Vagina (tissue), 2 donors: Measurements from ENCODE around the gene RALGAPA1. TPM values are rescaled to one million over a fixed set of nuclear protein-coding genes. Genes with fewer than 3 reads are reported as not detected.

Experiments used
- DNase-seq, 2 donors: peaks; one replicate each; pipeline ENCODE4 v3.0.0-alpha.2; 2017; ENCODE audit errors: extremely low spot score in 2 of 2
- H3K27ac ChIP-seq: fragments of 200-600 bp; sonication (generic); one replicate; pipeline ENCODE4 v1.5.1; 2019
- H3K27me3 ChIP-seq: fragments of 200-600 bp; sonication (generic); one replicate; pipeline ENCODE4 v1.5.1; 2019
- H3K36me3 ChIP-seq, 2 donors: fragments of 200-600 bp; sonication (generic); one replicate each; pipeline ENCODE4 v1.5.1; 2017 to 2019
- H3K4me1 ChIP-seq: fragments of 200-600 bp; sonication (generic); one replicate; pipeline ENCODE4 v1.5.1; 2019
- H3K4me3 ChIP-seq, 2 donors: fragments of 200-600 bp; sonication (generic); 1 replicate in 1 of 2; 2 replicates in 1 of 2; pipeline ENCODE4 v1.5.1; 2016 to 2019
- H3K9me3 ChIP-seq: fragments of 200-600 bp; sonication (generic); one replicate; pipeline ENCODE4 v1.5.1; 2019
- POLR2A ChIP-seq, 2 donors: fragments of 450-650 bp; IDR thresholded peaks; one replicate each; pipeline ENCODE4 v1.6.1; 2017; ENCODE audit warnings: antibody characterized with exemption in 2 of 2, mild to moderate bottlenecking in 2 of 2, moderate library complexity in 2 of 2
- POLR2AphosphoS5 ChIP-seq, 2 donors: sonication (generic); formaldehyde crosslinking; IDR thresholded peaks; one replicate each; pipeline ENCODE4 v1.9.0; 2017; ENCODE audit warnings: antibody characterized with exemption in 2 of 2, mild to moderate bottlenecking in 2 of 2, low read depth in 1 of 2; ENCODE audit not compliant: insufficient read depth in 1 of 2
- intact Hi-C: fragments of 100-400 bp; cut with DNase I; formaldehyde crosslinking; loops from one replicate; pipeline ENCODE4 v1.15.1; 2023
- total RNA-seq: library from RNA; depleted of rRNA; stranded (reverse); fragments of >200 nt; gene quantifications from one replicate; pipeline ENCODE4 v1.2.3, GENCODE V29; 2016
- TF ChIP-seq, protein P1 (sequence below), 3 experiments: fragments of 450-650 bp in 2 of 3; fragments of 200-600 bp in 1 of 3; sonication (generic) in 1 of 3; IDR thresholded peaks; one replicate each; pipeline ENCODE4 v1.5.1; 2017 to 2019; ENCODE audit warnings: antibody characterized with exemption in 3 of 3, mild to moderate bottlenecking in 2 of 3, moderate library complexity in 2 of 3

RALGAPA1 gene
- total RNA-seq, 1 donor from 2014 or later: 77.8 TPM

GRCh38 chr14:35531960-35532747, 276.9 kb downstream of the RALGAPA1 start:
- Histone ChIP-seq H3K4me3 (no peak overlapping the region), H3K27me3 (no peaks in the 10 kb centered on the region), H3K27ac (no peak overlapping the region), H3K4me1 (peaks cover 29% of the 10 kb centered on the region), H3K9me3 (no peaks in the 10 kb centered on the region), H3K36me3 (no peaks in the 10 kb centered on the region)
- intact Hi-C loops: no loop called here
- TF ChIP-seq POLR2AphosphoS5 (IDR thresholded peaks at IDR 0.05; ENCODE audit: insufficient read depth in 1 of 2, low read depth in 1 of 2) (no peak), POLR2A (IDR thresholded peaks at IDR 0.05) (no peak)
- TF ChIP-seq, protein P1, sequence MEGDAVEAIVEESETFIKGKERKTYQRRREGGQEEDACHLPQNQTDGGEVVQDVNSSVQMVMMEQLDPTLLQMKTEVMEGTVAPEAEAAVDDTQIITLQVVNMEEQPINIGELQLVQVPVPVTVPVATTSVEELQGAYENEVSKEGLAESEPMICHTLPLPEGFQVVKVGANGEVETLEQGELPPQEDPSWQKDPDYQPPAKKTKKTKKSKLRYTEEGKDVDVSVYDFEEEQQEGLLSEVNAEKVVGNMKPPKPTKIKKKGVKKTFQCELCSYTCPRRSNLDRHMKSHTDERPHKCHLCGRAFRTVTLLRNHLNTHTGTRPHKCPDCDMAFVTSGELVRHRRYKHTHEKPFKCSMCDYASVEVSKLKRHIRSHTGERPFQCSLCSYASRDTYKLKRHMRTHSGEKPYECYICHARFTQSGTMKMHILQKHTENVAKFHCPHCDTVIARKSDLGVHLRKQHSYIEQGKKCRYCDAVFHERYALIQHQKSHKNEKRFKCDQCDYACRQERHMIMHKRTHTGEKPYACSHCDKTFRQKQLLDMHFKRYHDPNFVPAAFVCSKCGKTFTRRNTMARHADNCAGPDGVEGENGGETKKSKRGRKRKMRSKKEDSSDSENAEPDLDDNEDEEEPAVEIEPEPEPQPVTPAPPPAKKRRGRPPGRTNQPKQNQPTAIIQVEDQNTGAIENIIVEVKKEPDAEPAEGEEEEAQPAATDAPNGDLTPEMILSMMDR (IDR thresholded peaks at IDR 0.05): no peak
- no peak for DNase-seq

DNA sequence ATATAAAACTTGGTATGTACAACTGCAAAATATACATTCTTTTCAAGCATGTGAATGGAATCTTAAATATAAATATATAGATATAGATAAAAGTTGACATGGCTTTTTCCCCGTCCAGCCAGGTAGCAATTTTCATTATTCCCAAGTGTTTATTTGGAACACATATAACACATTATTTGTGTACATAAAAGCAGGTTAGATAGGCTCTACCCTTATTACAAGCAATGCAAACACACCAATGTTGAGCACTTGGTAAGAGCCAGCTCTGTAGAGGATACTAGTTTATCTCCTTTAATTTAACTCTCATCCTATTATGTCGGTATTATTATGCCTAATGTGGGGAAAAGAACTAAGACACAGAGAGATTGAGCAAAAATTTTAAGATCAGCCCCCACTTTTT, 282.1 kb downstream of the RALGAPA1 start:
- DNase-seq: no peak

DNA sequence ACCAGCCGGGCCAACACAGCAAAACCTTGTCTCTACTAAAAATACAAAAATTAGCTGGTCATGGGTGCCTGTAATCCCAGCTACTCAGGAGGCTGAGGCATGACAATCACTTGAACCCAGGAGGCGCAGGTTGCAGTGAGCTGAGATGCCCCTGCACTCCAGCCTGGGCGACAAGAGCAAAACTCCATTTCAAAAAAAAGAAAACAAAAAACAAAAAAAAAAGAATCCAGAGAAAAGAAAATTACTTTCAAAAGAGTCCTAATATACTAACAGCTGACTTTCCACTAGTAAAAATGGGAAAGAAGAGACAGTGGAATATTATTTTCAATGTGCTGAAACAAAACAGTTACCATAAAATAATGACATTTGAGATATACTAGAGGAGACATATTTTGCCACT, 283.4 kb downstream of the RALGAPA1 start:
- Histone ChIP-seq H3K4me1 (no peaks in the 10 kb centered on the region), H3K36me3 (no peaks in the 10 kb centered on the region), H3K27ac (no peak overlapping the region), H3K27me3 (no peaks in the 10 kb centered on the region), H3K9me3 (no peaks in the 10 kb centered on the region), H3K4me3 (no peak overlapping the region)
- intact Hi-C loops: no loop called here
- no peak for DNase-seq
- TF ChIP-seq, protein P1 (IDR thresholded peaks at IDR 0.05): no peak
- TF ChIP-seq POLR2AphosphoS5 (IDR thresholded peaks at IDR 0.05; ENCODE audit: insufficient read depth in 1 of 2, low read depth in 1 of 2): no peak
- TF ChIP-seq POLR2A (IDR thresholded peaks at IDR 0.05): no peak

More for the DNA sequence above, 282.1 kb downstream of the RALGAPA1 start:
- no peak for TF ChIP-seq POLR2AphosphoS5 (IDR thresholded peaks at IDR 0.05; ENCODE audit: insufficient read depth in 1 of 2, low read depth in 1 of 2)
- TF ChIP-seq POLR2A (IDR thresholded peaks at IDR 0.05): no peak
- TF ChIP-seq, protein P1 (IDR thresholded peaks at IDR 0.05): no peak
- intact Hi-C loops: no loop called here
- Histone ChIP-seq H3K27me3 (no peaks in the 10 kb centered on the region), H3K9me3 (no peaks in the 10 kb centered on the region), H3K36me3 (no peaks in the 10 kb centered on the region), H3K27ac (no peak overlapping the region), H3K4me3 (no peak overlapping the region), H3K4me1 (no peaks in the 10 kb centered on the region)

- TF ChIP-seq POLR2A (IDR thresholded peaks at IDR 0.05): no peak
- TF ChIP-seq, protein P1 (IDR thresholded peaks at IDR 0.05): no peak
- no peak for TF ChIP-seq POLR2AphosphoS5 (IDR thresholded peaks at IDR 0.05; ENCODE audit: insufficient read depth in 1 of 2, low read depth in 1 of 2)
- Histone ChIP-seq H3K9me3 (no peaks in the 10 kb centered on the region), H3K4me3 (no peak overlapping the region), H3K4me1 (no peaks in the 10 kb centered on the region), H3K36me3 (no peaks in the 10 kb centered on the region), H3K27me3 (no peaks in the 10 kb centered on the region), H3K27ac (no peak overlapping the region)
- intact Hi-C loops: no loop called here
- no peak for DNase-seq
These were observed 289.1 kb downstream of the RALGAPA1 start for GRCh38 chr14:35519986-35520385.

DNA sequence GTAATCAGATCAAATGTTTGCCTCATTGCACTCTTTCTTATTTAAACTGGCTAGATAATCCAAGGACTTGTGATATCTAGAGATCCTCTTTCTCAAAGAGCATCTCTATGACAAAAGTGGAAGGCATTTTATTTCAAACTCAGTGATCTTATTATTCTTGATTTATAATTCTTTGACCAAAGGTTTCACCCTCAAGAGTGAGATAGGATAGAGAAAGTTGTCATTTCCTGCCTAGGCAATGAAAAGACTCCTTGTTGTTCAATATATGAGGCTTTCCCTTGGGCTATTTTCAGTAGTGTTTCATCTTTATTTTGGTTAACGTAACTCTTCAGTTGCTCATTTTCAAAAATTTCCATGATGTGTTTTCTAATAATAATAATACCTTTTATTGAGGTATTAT, 293.2 kb downstream of the RALGAPA1 start:
- Histone ChIP-seq H3K36me3 (no peaks in the 10 kb centered on the region), H3K27me3 (no peaks in the 10 kb centered on the region), H3K27ac (no peak overlapping the region), H3K9me3 (no peaks in the 10 kb centered on the region), H3K4me1 (no peaks in the 10 kb centered on the region), H3K4me3 (no peak overlapping the region)
- no peak for DNase-seq
- intact Hi-C loops: no loop called here
- no peak for TF ChIP-seq POLR2AphosphoS5 (IDR thresholded peaks at IDR 0.05; ENCODE audit: insufficient read depth in 1 of 2, low read depth in 1 of 2)
- TF ChIP-seq POLR2A (IDR thresholded peaks at IDR 0.05): no peak
- TF ChIP-seq, protein P1 (IDR thresholded peaks at IDR 0.05): no peak
